ENCODE data around the gene PRMT3. TPM values are rescaled to one million over a fixed set of nuclear protein-coding genes. Genes with fewer than 3 reads are reported as not detected.
A peak's percentile ranks its signal among the peaks of the same experiment; 100 is the strongest.
"Not testable (repeated sequence)": the region's sequence is repeated elsewhere in the genome, so short reads cannot be mapped to it uniquely, and the experiment has no call there.

Gene PRMT3
- total and polyA plus RNA-seq, 2 donors: 12.8 to 18.5 TPM

DNA sequence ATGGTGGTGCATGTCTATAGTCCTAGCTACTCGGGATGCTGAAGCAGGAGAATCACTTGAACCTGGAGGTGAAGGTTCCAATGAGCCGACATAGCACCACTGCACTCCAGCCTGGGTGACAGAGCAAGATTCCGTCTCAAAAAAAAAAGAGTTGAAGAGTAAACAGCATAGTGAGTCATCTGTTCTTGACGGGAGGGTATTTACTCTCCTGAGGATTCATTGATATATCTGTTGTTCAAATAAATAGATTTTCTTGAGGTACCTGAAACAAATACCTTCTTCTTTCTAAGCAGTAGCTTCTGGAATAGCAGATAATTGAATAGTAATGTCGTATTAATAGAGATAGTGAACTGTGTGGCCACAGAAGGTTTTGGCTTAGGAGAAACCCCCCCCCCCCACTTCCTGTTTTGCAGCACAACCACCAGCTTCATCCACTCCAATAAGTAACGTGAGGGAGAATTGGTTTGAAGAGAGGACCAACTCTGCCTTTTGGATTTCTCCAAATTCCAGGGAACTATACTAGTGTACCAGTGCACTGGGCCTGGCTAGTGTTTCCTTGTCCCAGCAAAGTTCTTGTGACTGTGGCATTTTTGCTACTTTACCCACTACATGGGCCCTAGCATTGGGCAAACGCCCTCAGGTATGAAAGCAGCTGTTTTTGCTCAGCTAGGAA, 90.0 kb downstream of the PRMT3 start:
- Histone ChIP-seq H3K27ac (ENCODE audit: low read depth in 1 of 2, low read length in 1 of 2) (no peak overlapping the region), H3K4me3 (ENCODE audit: low read length in 2 of 2) (no peak overlapping the region), H3K36me3 (ENCODE audit: control insufficient read depth in 2 of 2, insufficient read depth in 2 of 2, low read length in 1 of 2) (peaks cover 0 to 4% of the 10 kb centered on the region in 2 donors), H3K27me3 (ENCODE audit: control insufficient read depth in 2 of 2, insufficient read depth in 1 of 2, low read length in 1 of 2) (no peaks in the 10 kb centered on the region), H3K9me3 (ENCODE audit: control insufficient read depth in 2 of 2, insufficient read depth in 1 of 2, low read length in 1 of 2) (no peaks in the 10 kb centered on the region), H3K4me1 (ENCODE audit: control insufficient read depth in 2 of 2, insufficient read depth in 2 of 2, low read length in 2 of 2) (no peaks in the 10 kb centered on the region)
- WGBS: 89% methylated on average over 7 of the region's 7 CpGs
- peak in 1 of 9 donors; percentile 5 for DNase-seq (ENCODE audit: low read depth in 6 of 9, low spot score in 9 of 9)

DNA sequence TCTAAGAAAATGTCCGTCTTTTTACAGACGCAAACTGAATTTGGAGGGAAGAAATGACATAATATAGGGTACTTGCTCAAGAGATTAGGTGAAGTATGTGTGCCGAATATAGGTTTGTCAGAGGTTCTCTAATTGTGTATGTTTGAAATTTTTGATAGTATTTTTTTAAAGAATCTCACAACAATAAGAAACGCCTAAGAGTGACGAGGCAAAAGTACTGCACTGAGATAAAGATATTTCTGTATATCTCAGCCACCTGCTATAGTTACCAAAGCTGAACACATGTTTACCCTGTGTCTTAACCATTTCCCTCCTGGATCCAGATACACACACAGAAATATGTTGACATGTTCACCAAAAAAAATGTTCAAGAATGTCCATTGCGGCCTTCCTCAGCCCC, 92.0 kb downstream of the PRMT3 start:
- Histone ChIP-seq H3K9me3 (ENCODE audit: control insufficient read depth in 2 of 2, insufficient read depth in 1 of 2, low read length in 1 of 2) (no peaks in the 10 kb centered on the region), H3K27ac (ENCODE audit: low read depth in 1 of 2, low read length in 1 of 2) (no peak overlapping the region), H3K4me3 (ENCODE audit: low read length in 2 of 2) (no peak overlapping the region), H3K27me3 (ENCODE audit: control insufficient read depth in 2 of 2, insufficient read depth in 1 of 2, low read length in 1 of 2) (no peaks in the 10 kb centered on the region), H3K36me3 (ENCODE audit: control insufficient read depth in 2 of 2, insufficient read depth in 2 of 2, low read length in 1 of 2) (peaks cover 0 to under 1% of the 10 kb centered on the region in 2 donors), H3K4me1 (ENCODE audit: control insufficient read depth in 2 of 2, insufficient read depth in 2 of 2, low read length in 2 of 2) (no peaks in the 10 kb centered on the region)
- 98% methylated on average over 6 of the region's 6 CpGs for WGBS
- no peak for DNase-seq (ENCODE audit: low read depth in 6 of 9, low spot score in 9 of 9)

DNA sequence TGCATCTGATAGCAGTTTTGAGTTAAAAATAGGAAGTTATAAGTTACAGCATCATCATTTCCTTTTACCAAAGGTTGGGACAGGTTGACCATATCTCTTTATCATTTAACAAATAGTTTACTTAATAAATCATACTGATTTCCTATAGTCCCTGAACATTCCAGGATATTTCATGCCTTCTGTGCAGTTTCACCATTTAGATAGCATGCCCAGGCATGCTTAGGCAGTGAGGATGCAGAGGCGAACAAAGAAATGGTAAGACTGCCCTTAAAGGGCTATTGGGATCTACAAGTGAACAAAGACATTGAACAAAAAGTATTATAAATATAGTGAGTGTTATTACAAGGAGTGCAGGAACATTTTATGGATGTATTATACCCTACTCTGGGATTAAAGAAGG, 96.4 kb downstream of the PRMT3 start:
- DNase-seq (ENCODE audit: low read depth in 6 of 9, low spot score in 9 of 9): no peak
- H3K27ac ChIP-seq (ENCODE audit: low read depth in 1 of 2, low read length in 1 of 2): no peak overlapping the region
- no peaks in the 10 kb centered on the region for H3K27me3 ChIP-seq (ENCODE audit: control insufficient read depth in 2 of 2, insufficient read depth in 1 of 2, low read length in 1 of 2)
- H3K9me3 ChIP-seq (ENCODE audit: control insufficient read depth in 2 of 2, insufficient read depth in 1 of 2, low read length in 1 of 2): no peaks in the 10 kb centered on the region
- H3K36me3 ChIP-seq (ENCODE audit: control insufficient read depth in 2 of 2, insufficient read depth in 2 of 2, low read length in 1 of 2): no peaks in the 10 kb centered on the region
- no peaks in the 10 kb centered on the region for H3K4me1 ChIP-seq (ENCODE audit: control insufficient read depth in 2 of 2, insufficient read depth in 2 of 2, low read length in 2 of 2)
- H3K4me3 ChIP-seq (ENCODE audit: low read length in 2 of 2): no peak overlapping the region
- 94% methylated on average over 1 of the region's 1 CpG for WGBS

DNA sequence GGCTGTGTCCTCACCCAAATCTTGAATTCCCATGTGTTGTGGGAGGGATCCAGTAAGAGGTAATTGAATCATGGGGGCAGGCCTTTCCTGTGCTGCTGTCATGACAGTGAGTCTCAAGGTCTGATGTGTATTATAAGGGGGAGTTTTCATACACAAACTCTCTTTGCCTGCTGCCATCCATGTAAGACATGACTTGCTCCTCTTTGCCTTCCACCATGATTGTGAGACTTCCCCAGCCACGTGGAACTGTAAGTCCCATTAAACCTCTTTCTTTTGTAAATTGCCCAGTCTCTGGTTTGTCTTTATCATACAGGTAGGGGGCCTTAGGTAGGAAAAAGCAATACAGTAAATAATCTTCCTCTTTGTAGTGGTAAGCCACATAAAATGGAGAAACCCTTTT, 96.9 kb downstream of the PRMT3 start:
- 98% methylated on average over 1 of the region's 1 CpG for WGBS
- not testable (repeated sequence) for H3K36me3 ChIP-seq (ENCODE audit: control insufficient read depth in 2 of 2, insufficient read depth in 2 of 2, low read length in 1 of 2); H3K27ac ChIP-seq (ENCODE audit: low read depth in 1 of 2, low read length in 1 of 2); H3K4me3 ChIP-seq (ENCODE audit: low read length in 2 of 2); H3K27me3 ChIP-seq (ENCODE audit: control insufficient read depth in 2 of 2, insufficient read depth in 1 of 2, low read length in 1 of 2); H3K9me3 ChIP-seq (ENCODE audit: control insufficient read depth in 2 of 2, insufficient read depth in 1 of 2, low read length in 1 of 2); DNase-seq (ENCODE audit: low read depth in 6 of 9, low spot score in 9 of 9); H3K4me1 ChIP-seq (ENCODE audit: control insufficient read depth in 2 of 2, insufficient read depth in 2 of 2, low read length in 2 of 2)

DNA sequence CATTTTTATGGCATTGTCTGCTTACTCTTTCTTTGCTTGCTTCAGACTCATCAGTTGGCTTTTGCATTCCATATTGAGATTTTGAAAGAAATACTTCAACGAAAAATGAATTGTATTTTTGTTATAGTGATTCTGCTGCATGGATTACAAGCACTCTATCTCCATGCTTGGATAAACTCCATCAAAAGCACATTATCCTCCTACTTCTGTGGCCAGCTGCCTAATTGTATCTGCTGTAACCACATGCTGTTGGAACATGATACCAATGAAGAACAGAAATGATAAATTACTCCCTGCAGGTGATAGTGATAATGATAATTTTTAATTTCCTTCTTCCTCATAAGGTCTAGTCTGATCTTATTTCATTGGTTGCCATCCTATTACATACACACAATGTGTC, 100.8 kb downstream of the PRMT3 start:
- Histone ChIP-seq H3K9me3 (ENCODE audit: control insufficient read depth in 2 of 2, insufficient read depth in 1 of 2, low read length in 1 of 2) (no peaks in the 10 kb centered on the region), H3K27ac (ENCODE audit: low read depth in 1 of 2, low read length in 1 of 2) (no peak overlapping the region), H3K36me3 (ENCODE audit: control insufficient read depth in 2 of 2, insufficient read depth in 2 of 2, low read length in 1 of 2) (no peaks in the 10 kb centered on the region), H3K4me3 (ENCODE audit: low read length in 2 of 2) (no peak overlapping the region), H3K4me1 (ENCODE audit: control insufficient read depth in 2 of 2, insufficient read depth in 2 of 2, low read length in 2 of 2) (no peaks in the 10 kb centered on the region), H3K27me3 (ENCODE audit: control insufficient read depth in 2 of 2, insufficient read depth in 1 of 2, low read length in 1 of 2) (no peaks in the 10 kb centered on the region)
- DNase-seq (ENCODE audit: low read depth in 6 of 9, low spot score in 9 of 9): no peak
- WGBS: 96% methylated on average over 1 of the region's 1 CpG

DNA sequence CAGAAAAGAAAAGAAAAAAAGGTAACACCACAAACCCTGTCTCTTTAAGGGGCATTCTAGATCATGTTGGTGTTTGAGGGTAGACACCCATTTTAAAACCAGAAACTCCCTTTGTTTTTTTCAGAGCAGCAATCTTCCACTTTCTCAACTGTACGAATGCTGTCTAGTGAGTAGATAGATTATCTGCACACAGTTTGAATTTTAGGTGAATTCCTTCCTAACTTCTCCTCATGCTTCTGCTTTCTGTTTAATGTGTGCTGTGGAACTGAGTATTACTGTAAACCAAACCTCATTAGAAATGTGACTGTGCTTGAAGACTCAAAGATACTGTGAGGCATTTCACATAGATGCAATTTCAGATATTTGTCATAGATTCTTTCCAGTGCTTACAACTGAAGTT, 102.4 kb downstream of the PRMT3 start:
- no peaks in the 10 kb centered on the region for H3K27me3 ChIP-seq (ENCODE audit: control insufficient read depth in 2 of 2, insufficient read depth in 1 of 2, low read length in 1 of 2)
- no peaks in the 10 kb centered on the region for H3K9me3 ChIP-seq (ENCODE audit: control insufficient read depth in 2 of 2, insufficient read depth in 1 of 2, low read length in 1 of 2)
- H3K4me1 ChIP-seq (ENCODE audit: control insufficient read depth in 2 of 2, insufficient read depth in 2 of 2, low read length in 2 of 2): no peaks in the 10 kb centered on the region
- peaks cover 4% of the 10 kb centered on the region in 2 donors for H3K36me3 ChIP-seq (ENCODE audit: control insufficient read depth in 2 of 2, insufficient read depth in 2 of 2, low read length in 1 of 2)
- peak overlapping the region in 1 of 2 donors; percentile 8 for H3K27ac ChIP-seq (ENCODE audit: low read depth in 1 of 2, low read length in 1 of 2)
- DNase-seq (ENCODE audit: low read depth in 6 of 9, low spot score in 9 of 9): peak in 1 of 9 donors; percentile 13
- WGBS: 92% methylated on average over 1 of the region's 1 CpG
- no peak overlapping the region for H3K4me3 ChIP-seq (ENCODE audit: low read length in 2 of 2)

DNA sequence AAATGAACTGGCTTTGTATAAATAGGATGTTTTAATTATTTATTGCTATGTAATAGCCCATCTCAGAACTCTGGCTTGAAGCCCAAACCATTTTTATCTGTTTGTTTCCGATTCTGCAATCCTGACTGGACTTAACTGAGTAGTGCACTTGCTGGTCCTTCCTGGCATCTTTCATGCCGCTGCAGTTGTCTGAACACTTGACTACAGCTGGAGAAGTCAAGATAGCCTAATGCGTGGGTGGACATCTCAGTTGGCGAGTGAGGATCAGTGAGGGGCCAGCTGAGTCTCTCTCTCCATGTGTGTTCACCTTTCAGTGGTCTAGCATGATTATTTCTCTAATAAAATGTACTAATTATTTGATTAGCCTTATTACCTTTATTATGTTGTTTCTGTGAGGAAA, 105.8 kb downstream of the PRMT3 start:
- no peak for DNase-seq (ENCODE audit: low read depth in 6 of 9, low spot score in 9 of 9)
- WGBS: 96% methylated on average over 4 of the region's 4 CpGs
- Histone ChIP-seq H3K27me3 (ENCODE audit: control insufficient read depth in 2 of 2, insufficient read depth in 1 of 2, low read length in 1 of 2) (no peaks in the 10 kb centered on the region), H3K4me1 (ENCODE audit: control insufficient read depth in 2 of 2, insufficient read depth in 2 of 2, low read length in 2 of 2) (no peaks in the 10 kb centered on the region), H3K27ac (ENCODE audit: low read depth in 1 of 2, low read length in 1 of 2) (no peak overlapping the region), H3K36me3 (ENCODE audit: control insufficient read depth in 2 of 2, insufficient read depth in 2 of 2, low read length in 1 of 2) (peaks cover 4% of the 10 kb centered on the region in 2 donors), H3K4me3 (ENCODE audit: low read length in 2 of 2) (no peak overlapping the region), H3K9me3 (ENCODE audit: control insufficient read depth in 2 of 2, insufficient read depth in 1 of 2, low read length in 1 of 2) (no peaks in the 10 kb centered on the region)

DNA sequence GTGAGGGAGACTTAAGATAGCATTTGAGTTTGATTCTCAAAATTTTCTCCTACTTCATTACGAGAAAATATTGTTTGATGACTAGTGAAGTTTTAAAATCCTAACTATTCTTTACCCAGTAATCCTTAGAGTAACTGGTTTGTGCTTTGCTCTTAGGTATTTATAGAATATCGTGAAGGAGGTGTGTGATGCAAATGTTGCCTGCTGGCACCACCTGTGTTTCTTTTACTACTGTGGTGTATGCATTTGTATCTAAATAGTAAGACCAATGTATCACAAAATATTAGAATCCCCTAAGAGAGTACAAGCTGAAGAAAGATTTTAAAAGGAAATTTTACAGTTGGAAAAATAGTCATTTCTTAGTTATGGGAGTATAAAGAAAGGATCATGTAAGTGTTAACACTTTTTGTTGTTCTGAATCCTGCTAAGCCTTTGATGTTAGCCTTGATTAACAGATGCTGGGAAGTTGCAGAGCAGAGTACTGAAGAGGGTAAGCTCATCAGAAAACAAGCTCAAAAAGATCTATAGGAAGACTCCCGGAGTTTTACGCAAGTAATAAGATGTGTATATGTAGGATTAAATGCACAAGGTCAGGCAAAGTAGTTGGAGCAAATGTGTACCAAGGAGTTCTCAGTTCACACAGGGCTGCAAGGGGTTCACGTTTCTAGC, 109.7 kb downstream of the PRMT3 start:
- peaks cover 4% of the 10 kb centered on the region in 2 donors for H3K36me3 ChIP-seq (ENCODE audit: control insufficient read depth in 2 of 2, insufficient read depth in 2 of 2, low read length in 1 of 2)
- 99% methylated on average over 5 of the region's 5 CpGs for WGBS

DNA sequence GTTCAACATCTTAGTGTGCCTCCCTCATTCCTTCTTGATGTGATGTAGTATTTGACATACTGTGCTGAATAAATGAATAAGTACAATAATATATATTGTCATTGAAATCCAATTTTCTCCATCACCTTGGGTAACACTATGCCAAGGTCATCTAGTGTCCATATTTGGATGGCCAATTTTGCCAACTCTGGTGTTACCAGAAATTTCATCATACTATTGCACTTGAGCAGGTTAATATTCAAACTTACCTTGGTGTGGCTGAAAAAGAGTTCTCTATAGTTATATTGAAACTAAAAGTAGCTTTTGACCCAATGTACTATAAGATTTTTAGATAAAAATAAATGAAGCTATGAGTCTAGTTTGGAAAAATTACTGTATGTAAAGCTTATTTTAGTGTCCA, 113.7 kb downstream of the PRMT3 start:
- Histone ChIP-seq H3K9me3 (ENCODE audit: control insufficient read depth in 2 of 2, insufficient read depth in 1 of 2, low read length in 1 of 2) (no peaks in the 10 kb centered on the region), H3K4me3 (ENCODE audit: low read length in 2 of 2) (no peak overlapping the region), H3K4me1 (ENCODE audit: control insufficient read depth in 2 of 2, insufficient read depth in 2 of 2, low read length in 2 of 2) (no peaks in the 10 kb centered on the region), H3K36me3 (ENCODE audit: control insufficient read depth in 2 of 2, insufficient read depth in 2 of 2, low read length in 1 of 2) (no peaks in the 10 kb centered on the region), H3K27me3 (ENCODE audit: control insufficient read depth in 2 of 2, insufficient read depth in 1 of 2, low read length in 1 of 2) (no peaks in the 10 kb centered on the region), H3K27ac (ENCODE audit: low read depth in 1 of 2, low read length in 1 of 2) (no peak overlapping the region)
- DNase-seq (ENCODE audit: low read depth in 6 of 9, low spot score in 9 of 9): no peak

More for the DNA sequence above, 109.7 kb downstream of the PRMT3 start:
- H3K27me3 ChIP-seq (ENCODE audit: control insufficient read depth in 2 of 2, insufficient read depth in 1 of 2, low read length in 1 of 2): no peaks in the 10 kb centered on the region
- no peaks in the 10 kb centered on the region for H3K9me3 ChIP-seq (ENCODE audit: control insufficient read depth in 2 of 2, insufficient read depth in 1 of 2, low read length in 1 of 2)
- H3K4me3 ChIP-seq (ENCODE audit: low read length in 2 of 2): no peak overlapping the region
- DNase-seq (ENCODE audit: low read depth in 6 of 9, low spot score in 9 of 9): no peak
- H3K4me1 ChIP-seq (ENCODE audit: control insufficient read depth in 2 of 2, insufficient read depth in 2 of 2, low read length in 2 of 2): no peaks in the 10 kb centered on the region
- H3K27ac ChIP-seq (ENCODE audit: low read depth in 1 of 2, low read length in 1 of 2): no peak overlapping the region
